NCI-H82 (cell line): ENCODE measurements around the gene GRIP2.

Experiments
- DNase-seq: peaks from one replicate; lab custom pipeline; 2025; lab: John Stamatoyannopoulos, UW

GRIP2 gene

DNA sequence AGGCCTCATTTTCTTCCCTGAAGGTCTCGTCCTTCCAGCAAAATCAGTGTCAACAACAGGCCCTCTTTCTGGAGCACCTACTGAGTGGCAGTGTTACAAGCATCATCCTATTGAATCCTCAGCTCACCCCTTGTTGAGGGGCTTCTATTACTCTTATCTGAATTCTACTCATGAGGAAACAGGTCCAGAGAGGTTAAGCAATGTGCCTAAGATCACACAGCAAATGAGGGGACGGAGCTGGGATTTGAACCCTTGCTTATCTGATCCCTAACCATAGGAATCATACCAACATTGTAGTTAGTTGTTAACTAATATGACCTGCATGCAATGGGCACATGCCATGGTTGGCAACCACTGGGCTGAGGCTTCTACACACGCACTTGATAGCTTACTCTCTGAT, 74.7 kb downstream of the GRIP2 start:
- DNase-seq: no peak

- DNase-seq: no peak
Observed at GRCh38 chr3:14464521-14464920, 75.6 kb downstream of the GRIP2 start.

DNA sequence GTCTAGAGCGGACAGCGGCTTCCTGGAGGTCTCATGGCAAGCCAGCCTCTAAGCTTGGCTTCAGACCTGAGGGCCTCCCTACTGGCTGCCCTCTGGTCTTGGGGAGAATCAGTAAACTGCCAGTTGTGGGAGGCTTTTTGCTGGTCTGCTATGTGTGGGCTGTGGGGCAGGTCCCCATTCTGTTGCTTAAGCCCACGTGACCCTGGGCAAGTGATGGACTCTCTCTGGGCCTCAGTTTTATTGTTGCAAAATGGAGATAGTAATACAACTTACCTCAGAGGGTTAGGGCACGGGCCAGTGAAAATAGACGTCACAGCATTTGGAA, 76.0 kb downstream of the GRIP2 start:
- no peak for DNase-seq

GRCh38 chr3:14463330-14464140, 76.6 kb downstream of the GRIP2 start:
- no peak for DNase-seq

DNA sequence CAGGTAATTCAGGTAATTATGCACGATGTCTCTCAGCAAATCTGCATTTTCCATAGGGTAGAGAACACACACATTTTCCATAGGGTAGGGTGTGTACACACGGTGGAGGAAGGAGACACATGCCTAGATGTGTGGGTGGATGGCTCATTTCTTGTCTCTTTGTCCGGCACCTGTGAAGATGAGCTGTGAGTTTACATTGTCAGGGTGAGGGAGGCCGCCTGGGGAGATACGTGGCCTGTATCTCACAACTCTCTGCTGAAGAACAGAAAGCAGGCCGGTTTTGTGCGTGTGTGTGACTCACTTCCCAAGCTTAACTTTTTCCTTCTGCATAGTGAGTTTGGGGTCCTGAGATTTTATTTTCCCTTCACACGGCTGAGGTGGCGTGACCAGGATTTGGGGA, 77.4 kb downstream of the GRIP2 start:
- DNase-seq: no peak

DNA sequence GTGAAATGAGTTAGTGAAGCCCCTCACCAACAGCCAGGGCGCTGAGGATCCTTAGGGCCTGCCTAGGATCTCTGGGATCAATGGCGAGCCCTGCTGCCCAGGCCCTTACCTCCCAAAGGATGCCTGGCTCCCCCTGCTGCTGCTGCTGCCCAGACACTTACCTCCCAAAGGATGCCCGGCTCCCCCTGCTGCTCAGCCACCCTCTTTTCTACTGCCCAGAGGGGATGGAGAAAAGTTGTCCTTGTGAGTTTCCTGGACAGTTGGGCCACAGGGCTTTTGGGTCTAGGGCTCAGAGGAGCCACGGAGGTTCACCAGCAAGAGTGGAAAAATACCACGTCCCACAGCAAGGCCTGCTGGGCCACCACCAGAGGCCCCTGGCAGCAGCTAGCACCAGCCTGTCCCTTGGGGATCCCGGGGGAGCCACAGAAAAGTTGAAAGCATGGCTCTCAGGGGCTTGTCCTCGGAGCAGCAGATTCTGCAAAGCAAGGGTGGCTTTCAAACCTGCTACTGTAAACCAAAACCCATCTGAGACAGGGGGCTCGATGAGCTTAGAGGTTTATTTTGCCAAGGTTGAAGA, 78.3 kb downstream of the GRIP2 start:
- DNase-seq: peak; percentile 54

- no peak for DNase-seq
Observed at GRCh38 chr3:14461006-14461747, 79.0 kb downstream of the GRIP2 start.

DNA sequence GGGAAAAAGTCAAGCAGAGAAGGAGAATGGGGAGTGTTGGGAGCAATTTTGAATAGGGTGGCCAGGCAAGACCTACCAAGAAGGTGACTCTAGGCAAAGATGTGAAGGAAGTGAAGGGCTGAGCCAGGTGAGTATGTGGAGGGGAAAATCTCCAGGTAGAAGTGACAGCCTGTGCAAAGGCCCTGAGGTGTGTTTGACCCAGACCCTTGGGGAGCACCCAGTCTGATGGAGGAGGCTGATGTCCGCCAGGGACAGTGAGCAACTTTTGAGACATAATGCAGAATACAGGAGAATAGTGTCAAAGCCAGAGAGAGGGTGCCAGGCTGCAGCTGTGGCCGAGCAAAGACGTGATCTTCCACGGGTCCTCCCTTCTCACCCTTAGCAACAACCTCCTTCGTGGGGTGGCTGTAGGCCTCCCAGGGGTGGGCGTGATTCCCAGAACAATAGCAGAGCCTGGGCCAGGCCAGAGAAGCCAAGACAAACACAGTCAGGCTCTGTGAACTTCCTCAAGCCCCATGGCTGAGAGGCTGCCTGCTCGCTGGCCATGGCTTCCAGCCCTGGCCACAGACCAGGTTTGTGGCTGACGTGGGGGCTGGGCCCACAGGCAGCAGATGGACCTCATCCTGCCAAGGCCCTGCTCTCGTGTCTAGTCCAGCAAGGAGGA, 79.7 kb downstream of the GRIP2 start:
- no peak for DNase-seq

DNA sequence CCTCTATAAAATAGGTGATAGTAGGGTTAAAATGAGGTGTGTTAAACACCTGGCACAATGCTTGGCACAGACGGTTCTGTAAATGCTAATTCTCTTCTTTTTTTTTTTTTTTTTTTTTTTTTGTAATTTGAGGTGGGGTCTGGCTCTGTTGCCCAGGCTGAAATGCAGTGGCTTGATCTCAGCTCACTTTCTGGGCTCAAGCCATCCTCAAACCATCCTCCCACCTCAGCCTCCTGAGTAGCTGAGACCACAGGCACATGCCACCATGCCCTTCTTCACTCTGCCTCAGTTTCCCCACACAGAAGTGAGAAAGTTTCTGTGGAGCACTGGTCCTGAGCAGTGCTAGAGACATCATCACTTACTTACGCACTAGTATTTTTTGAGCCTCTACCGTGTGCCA, 80.4 kb downstream of the GRIP2 start:
- DNase-seq: no peak

DNA sequence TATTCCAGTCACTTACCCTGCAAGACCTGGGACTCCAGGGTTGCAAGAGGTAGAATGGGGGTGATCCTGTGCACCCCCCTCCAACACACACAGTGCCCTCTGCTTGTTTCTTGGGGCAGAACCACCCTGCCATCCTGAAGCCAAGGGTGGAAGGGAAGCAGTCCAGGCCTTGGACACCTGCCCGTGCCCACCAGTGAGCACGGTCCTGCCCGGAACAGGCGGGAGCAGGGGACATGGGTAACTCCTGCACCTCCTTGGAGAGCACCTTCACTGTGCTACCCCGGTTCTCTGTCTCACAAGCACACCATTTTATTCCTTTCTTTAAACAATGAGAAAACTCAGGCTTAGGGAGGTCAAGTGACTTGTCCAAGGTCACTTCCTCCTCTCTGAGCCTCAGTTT, 80.8 kb downstream of the GRIP2 start:
- no peak for DNase-seq

DNA sequence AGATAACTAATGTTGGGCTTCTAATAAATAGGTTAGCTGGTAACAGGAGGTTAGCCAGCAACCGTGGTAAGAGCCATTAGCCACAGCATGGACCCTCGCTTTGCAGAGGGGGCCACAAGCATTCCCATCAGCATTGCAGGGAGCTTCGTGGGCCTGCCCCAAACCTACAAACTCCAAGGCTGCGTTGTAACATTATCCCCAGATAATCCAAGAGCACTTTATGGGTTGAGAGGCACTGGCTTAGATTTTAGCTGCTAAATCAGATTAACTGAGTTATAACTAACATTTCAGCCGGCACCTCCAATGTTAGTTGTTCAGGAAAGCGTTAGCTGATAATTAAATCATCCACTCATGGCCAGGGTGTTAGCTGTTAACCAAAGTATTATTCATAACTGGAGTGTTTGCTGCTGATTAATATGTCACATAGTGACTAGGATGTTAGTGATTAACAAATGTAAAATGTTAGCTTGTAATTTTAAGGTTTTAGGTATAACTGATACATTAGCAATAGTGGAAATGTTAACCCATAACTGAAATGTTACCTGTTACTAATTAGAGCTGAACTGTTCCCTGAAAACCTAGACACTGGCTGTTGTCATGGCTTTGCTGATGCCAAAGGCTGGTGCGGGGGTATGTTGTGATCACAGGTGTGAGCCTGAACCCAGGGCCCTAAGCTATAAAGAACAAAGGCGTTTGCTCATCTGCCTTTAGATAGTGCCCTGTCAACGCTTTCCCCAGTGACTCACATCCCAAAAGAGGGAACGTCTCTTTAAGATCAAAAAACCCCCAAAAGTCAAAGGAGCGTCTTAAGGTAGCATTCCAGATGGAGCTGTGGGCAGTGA, 81.5 kb downstream of the GRIP2 start:
- DNase-seq: peak; percentile 95

DNA sequence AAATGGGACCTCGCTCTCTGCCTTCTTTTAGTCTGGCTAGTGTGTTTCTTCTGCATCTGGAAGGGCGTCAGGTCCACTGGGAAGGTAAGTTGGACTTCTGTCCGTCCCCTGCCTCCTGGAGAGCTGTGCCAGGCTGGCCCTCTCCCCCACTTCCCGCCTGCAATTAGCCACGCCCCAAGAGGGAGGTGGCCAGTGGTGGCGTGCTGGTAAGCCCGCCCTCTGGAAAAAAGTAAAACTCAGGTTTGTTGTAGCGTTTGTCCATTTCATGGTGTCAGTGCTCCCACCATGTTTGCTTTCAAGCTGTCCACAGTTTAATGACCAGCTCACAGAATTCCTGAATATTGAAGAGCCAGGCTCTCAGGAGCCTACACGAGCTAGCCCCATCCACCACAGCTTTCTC, 82.1 kb downstream of the GRIP2 start:
- DNase-seq: peak; percentile 79

- DNase-seq: no peak
Observed at GRCh38 chr3:14457481-14457880, 82.7 kb downstream of the GRIP2 start.

- DNase-seq: no peak
Observed at GRCh38 chr3:14456794-14457193, 83.3 kb downstream of the GRIP2 start.

- DNase-seq: no peak
Observed at GRCh38 chr3:14455571-14456317, 84.4 kb downstream of the GRIP2 start.

DNA sequence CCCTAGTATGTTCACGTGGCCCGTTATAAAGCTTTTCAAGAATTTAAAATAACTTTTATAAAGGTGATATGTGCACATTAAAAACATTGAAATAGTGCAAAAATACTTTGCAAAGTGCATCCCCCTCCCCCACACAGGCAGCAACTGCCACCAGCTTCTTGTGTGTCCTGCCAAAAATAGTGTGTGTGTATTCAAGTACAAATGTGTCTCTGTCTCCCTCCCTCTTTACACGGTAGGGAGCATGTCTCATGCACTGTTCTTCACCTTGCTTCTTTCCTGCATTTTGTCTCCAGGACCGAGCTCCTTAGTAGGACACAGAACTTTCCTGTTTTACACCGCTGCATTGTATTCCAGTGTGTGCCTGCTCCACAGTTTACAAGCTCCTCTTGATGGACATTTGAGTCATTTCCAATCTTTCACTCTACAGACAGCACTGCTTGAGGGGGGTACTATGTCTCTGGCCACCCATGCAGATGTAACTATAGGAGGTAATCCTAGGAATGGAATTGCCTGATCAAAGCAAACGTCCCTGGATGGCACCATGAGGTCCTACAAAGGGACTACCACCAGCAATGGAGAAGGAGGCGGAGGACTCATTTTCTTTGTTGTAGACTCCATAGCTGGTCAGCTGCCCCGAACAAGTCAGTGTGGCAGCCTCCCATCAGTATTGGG, 85.4 kb downstream of the GRIP2 start:
- no peak for DNase-seq

- DNase-seq: peak; percentile 19
Observed at GRCh38 chr3:14453876-14454638, 86.1 kb downstream of the GRIP2 start.

DNA sequence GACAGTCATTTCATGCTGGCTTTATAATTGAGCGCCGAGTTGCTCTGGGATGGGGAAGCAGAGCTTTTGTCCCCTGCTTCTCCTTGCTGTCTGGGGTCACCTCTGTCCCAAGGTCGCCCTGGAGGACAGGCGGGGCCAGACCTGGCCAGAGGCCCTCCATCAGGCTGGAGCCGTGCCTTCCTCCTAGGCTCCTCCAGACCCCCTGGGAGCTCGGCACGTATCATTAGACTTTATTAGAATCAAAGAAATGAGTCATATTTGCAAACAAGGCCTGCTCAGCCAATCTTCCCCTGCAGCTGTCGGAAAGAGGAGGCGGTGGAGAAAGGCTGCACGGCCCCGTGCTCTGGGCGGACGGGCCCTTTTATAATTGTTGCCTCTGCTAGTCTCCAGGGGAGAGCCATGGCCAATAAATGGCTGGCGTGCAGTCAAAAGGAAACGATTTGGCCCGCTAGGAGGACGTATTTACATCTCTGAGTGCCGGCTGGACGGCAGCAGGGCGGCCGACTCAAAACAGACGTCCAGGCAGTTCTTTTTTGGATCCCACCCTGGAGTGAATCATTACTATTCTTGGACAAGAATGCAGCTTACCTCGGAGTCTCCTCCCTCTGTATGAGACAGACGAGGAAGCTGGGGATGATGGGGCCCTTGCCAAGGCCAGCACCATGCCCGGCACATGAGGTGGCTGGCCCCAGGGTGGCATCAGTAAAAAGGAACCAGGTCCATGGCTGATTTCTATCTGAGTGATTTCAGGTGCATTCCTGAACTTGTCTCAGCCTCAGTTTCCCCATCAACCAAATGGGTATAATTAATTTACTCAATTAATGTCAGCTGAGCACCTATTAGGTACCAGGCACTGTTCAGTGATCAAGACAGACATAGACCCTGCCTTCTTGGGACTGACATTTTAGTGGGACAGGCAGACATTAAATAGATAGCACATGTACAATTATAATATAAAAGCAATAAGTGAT, 87.1 kb downstream of the GRIP2 start:
- no peak for DNase-seq
